ENCODE measurements around the gene KIAA0586. TPM values are rescaled to one million over a fixed set of nuclear protein-coding genes. Genes with fewer than 3 reads are reported as not detected.

The KIAA0586 gene
- polyA plus RNA-seq, 1 of the 3 experiments (the other 2 are of a cell fraction): 7.5 TPM

- POLR2A ChIA-PET: no interaction called here
- Histone ChIP-seq H3K9ac (no peak overlapping the region; the same call in 1 of the 2 replicates), H3K9me2 (no peaks in the 10 kb centered on the region), H2AFZ (ENCODE audit: low read depth) (peak overlapping the region; percentile 2; the same call in 1 of the 2 replicates), H3K27ac (ENCODE audit: low read depth in 2 of 2, low read length in 1 of 2) (peak overlapping the region; percentile 50 to 54), H3F3A (replicated peaks; ENCODE audit: insufficient read depth) (peaks cover 17% of the 10 kb centered on the region), H3K9me3 (no peaks in the 10 kb centered on the region), H3K4me3 (ENCODE audit: low read depth in 2 of 2, low read length in 1 of 2) (no peak overlapping the region), H4K20me1 (ENCODE audit: insufficient read depth) (no peaks in the 10 kb centered on the region), H3K4me1 (ENCODE audit: control insufficient read depth in 1 of 2, insufficient read depth in 2 of 2, low read depth in 1 of 2, low read length in 1 of 2) (peaks cover 23 to 24% of the 10 kb centered on the region in 2 experiments; a peak in 3 of 4 replicates), H3K79me2 (ENCODE audit: insufficient read depth) (no peaks in the 10 kb centered on the region), H3K27me3 (ENCODE audit: insufficient read depth) (no peaks in the 10 kb centered on the region), H3K4me2 (peak overlapping the region; percentile 16; the same call in 1 of the 2 replicates), H3K36me3 (replicated peaks in 1 of 2; ENCODE audit: control insufficient read depth in 1 of 2, insufficient read depth in 2 of 2, low read length in 1 of 2) (no peaks in the 10 kb centered on the region)
- no peak for TF ChIP-seq USF2 (IDR thresholded peaks at IDR 0.05; ENCODE audit: borderline replicate concordance, low read depth, low read length)
- no peak for DNase-seq
- 48% methylated on average over 1 of the region's 1 CpG for WGBS (ENCODE audit: low lambda C conversion rate)
- CTCF ChIA-PET: interaction anchor here (1.2 kb wide), 1 partner anchor 34 kb away, joined by 4 read pairs; no protein-coding TSS in a partner anchor
Observed at GRCh38 chr14:58535044-58535443, 107.5 kb downstream of the KIAA0586 start.

GRCh38 chr14:58537004-58537403 is 109.5 kb downstream of the KIAA0586 start:
- Histone ChIP-seq H2AFZ (ENCODE audit: low read depth) (no peak overlapping the region), H3K4me3 (ENCODE audit: low read depth in 2 of 2, low read length in 1 of 2) (no peak overlapping the region), H3K27me3 (ENCODE audit: insufficient read depth) (no peaks in the 10 kb centered on the region), H3K9me2 (no peaks in the 10 kb centered on the region), H3K4me1 (ENCODE audit: control insufficient read depth in 1 of 2, insufficient read depth in 2 of 2, low read depth in 1 of 2, low read length in 1 of 2) (peaks cover 23 to 27% of the 10 kb centered on the region in 2 experiments; a peak in 3 of 4 replicates), H3K9me3 (no peaks in the 10 kb centered on the region), H3F3A (replicated peaks; ENCODE audit: insufficient read depth) (peaks cover 17% of the 10 kb centered on the region), H3K9ac (no peak overlapping the region), H3K36me3 (replicated peaks in 1 of 2; ENCODE audit: control insufficient read depth in 1 of 2, insufficient read depth in 2 of 2, low read length in 1 of 2) (no peaks in the 10 kb centered on the region), H3K27ac (ENCODE audit: low read depth in 2 of 2, low read length in 1 of 2) (no peak overlapping the region), H4K20me1 (ENCODE audit: insufficient read depth) (no peaks in the 10 kb centered on the region), H3K79me2 (ENCODE audit: insufficient read depth) (no peaks in the 10 kb centered on the region), H3K4me2 (no peak overlapping the region)
- no peak for DNase-seq
- WGBS (ENCODE audit: low lambda C conversion rate): 91% methylated on average over 3 of the region's 3 CpGs
- ChIA-PET POLR2A (no interaction called here), CTCF (interaction anchor here (1.5 kb wide), 1 partner anchor 36 kb away, joined by 5 read pairs; no protein-coding TSS in a partner anchor)
- no peak for TF ChIP-seq EZH2phosphoT487 (IDR thresholded peaks at IDR 0.05; ENCODE audit: borderline replicate concordance, low read depth)
- TF ChIP-seq SMC3 (IDR thresholded peaks at IDR 0.05; ENCODE audit: low read depth, low read length): no peak
- no peak for TF ChIP-seq NRF1 (IDR thresholded peaks at IDR 0.05; ENCODE audit: low read depth, low read length)
- no peak for TF ChIP-seq TAF1 (IDR thresholded peaks at IDR 0.05; ENCODE audit: borderline replicate concordance, low read depth, low read length)
- TF ChIP-seq ZBTB33 (IDR thresholded peaks at IDR 0.05; ENCODE audit: borderline replicate concordance, low read depth): no peak
- TF ChIP-seq IRF3 (IDR thresholded peaks at IDR 0.05; ENCODE audit: low read depth, low read length): no peak
